Neural crest cell (in vitro differentiated cells): ENCODE data around the gene TMEM129. TPM values are rescaled to one million over a fixed set of nuclear protein-coding genes. Genes with fewer than 3 reads are reported as not detected.

Experiments
- DNase-seq: peaks from one replicate; pipeline ENCODE4 v3.0.0; 2021; ENCODE audit warnings: low read depth, mixed read lengths, low spot score
- H3K27ac Mint-ChIP-seq: one replicate; pipeline ENCODE4 v1.8.0; 2021; ENCODE audit warnings: mild to moderate bottlenecking, mixed read lengths; ENCODE audit not compliant: unreplicated experiment
- H3K27me3 Mint-ChIP-seq: 2 replicates; pipeline ENCODE4 v1.8.0; 2021; ENCODE audit warnings: low read depth, mild to moderate bottlenecking, mixed read lengths
- H3K36me3 Mint-ChIP-seq: 2 replicates; pipeline ENCODE4 v1.8.0; 2021; ENCODE audit warnings: low read depth, mild to moderate bottlenecking, mixed read lengths
- H3K4me1 Mint-ChIP-seq: 2 replicates; pipeline ENCODE4 v1.8.0; 2021; ENCODE audit warnings: mixed read lengths
- H3K4me3 Mint-ChIP-seq: one replicate; pipeline ENCODE4 v1.8.0; 2021; ENCODE audit warnings: mild to moderate bottlenecking, mixed read lengths
- H3K9me3 Mint-ChIP-seq: 2 replicates; pipeline ENCODE4 v1.8.0; 2021; ENCODE audit warnings: mixed read lengths
- total RNA-seq: library from RNA; stranded (reverse); gene quantifications from 2 replicates; pipeline ENCODE4 v1.2.1, GENCODE V29; 2021
- TF ChIP-seq, protein P1 (sequence below): fragments of 200-600 bp; sonication (generic); conservative IDR thresholded peaks from 2 replicates; pipeline ENCODE4 v1.5.0; 2021; ENCODE audit warnings: antibody characterized with exemption, mild to moderate bottlenecking

Gene TMEM129
- total RNA-seq, 1 donor from 2014 or later, result 37.4 TPM

DNA sequence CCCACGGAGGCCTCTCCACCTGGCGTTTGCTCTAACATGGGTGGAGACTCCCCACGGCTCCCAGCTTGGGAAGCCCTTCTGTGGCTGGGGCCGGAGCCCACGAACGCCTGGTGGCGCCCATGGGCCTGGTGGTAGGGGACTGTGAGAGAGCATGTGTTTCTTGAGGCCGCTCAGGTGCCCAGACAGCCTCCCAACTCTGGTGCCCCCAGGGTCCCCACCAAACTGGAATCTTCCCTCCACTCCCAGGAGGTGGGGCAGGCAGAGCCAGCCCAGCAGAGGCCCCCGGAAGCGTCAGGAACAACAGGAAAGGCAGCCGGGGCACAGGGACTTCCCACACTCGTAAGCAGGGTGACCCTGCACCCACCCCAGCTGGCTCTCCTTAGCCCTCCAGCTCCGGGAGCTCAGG, 38.7 kb upstream of the TMEM129 start:
- Mint-ChIP-seq H3K9me3 (no peaks in the 10 kb centered on the region), H3K27me3 (no peaks in the 10 kb centered on the region), H3K4me3 (no peak overlapping the region), H3K36me3 (no peaks in the 10 kb centered on the region), H3K4me1 (peaks cover 5% of the 10 kb centered on the region), H3K27ac (peak overlapping the region; percentile 6)
- TF ChIP-seq, protein P1, sequence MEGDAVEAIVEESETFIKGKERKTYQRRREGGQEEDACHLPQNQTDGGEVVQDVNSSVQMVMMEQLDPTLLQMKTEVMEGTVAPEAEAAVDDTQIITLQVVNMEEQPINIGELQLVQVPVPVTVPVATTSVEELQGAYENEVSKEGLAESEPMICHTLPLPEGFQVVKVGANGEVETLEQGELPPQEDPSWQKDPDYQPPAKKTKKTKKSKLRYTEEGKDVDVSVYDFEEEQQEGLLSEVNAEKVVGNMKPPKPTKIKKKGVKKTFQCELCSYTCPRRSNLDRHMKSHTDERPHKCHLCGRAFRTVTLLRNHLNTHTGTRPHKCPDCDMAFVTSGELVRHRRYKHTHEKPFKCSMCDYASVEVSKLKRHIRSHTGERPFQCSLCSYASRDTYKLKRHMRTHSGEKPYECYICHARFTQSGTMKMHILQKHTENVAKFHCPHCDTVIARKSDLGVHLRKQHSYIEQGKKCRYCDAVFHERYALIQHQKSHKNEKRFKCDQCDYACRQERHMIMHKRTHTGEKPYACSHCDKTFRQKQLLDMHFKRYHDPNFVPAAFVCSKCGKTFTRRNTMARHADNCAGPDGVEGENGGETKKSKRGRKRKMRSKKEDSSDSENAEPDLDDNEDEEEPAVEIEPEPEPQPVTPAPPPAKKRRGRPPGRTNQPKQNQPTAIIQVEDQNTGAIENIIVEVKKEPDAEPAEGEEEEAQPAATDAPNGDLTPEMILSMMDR, result no peak
- no peak for DNase-seq

DNA sequence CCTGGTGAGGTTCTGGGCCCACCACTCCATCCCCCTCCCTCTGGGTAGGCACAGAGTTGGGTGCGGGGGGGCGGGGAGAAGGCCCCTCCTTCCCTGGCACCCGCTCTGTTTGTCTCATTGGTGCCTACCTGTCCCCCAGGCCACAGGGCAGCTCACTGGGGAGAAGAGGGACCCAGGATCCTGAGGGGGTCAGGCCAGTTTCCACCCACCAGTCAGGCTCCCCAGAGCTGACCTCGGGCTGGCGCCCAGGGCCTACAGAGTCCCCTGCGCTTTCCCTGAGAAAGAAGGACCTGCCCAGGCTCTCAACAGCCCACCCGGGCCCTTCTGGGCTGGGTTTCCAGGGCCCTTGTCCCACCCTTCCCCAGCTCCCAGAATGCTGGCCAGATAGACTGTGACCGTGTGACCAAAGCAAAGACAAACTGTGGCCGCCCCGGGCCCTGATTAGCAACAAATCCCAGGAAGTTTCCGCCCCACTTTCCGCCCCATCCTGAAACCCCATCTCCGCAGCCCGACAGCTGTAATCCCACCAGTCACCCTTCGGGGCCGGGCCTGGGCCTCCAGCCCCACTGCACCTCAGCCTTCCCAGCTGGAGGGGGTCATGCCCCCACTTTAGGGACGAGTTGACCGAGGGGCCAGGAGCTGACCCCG, 38.2 kb upstream of the TMEM129 start:
- peaks cover 5% of the 10 kb centered on the region for H3K4me1 Mint-ChIP-seq
- H3K27me3 Mint-ChIP-seq, result no peaks in the 10 kb centered on the region
- H3K36me3 Mint-ChIP-seq, result no peaks in the 10 kb centered on the region
- no peak for DNase-seq
- no peaks in the 10 kb centered on the region for H3K9me3 Mint-ChIP-seq
- no peak overlapping the region for H3K4me3 Mint-ChIP-seq
- no peak overlapping the region for H3K27ac Mint-ChIP-seq
- TF ChIP-seq, protein P1, result no peak

DNA sequence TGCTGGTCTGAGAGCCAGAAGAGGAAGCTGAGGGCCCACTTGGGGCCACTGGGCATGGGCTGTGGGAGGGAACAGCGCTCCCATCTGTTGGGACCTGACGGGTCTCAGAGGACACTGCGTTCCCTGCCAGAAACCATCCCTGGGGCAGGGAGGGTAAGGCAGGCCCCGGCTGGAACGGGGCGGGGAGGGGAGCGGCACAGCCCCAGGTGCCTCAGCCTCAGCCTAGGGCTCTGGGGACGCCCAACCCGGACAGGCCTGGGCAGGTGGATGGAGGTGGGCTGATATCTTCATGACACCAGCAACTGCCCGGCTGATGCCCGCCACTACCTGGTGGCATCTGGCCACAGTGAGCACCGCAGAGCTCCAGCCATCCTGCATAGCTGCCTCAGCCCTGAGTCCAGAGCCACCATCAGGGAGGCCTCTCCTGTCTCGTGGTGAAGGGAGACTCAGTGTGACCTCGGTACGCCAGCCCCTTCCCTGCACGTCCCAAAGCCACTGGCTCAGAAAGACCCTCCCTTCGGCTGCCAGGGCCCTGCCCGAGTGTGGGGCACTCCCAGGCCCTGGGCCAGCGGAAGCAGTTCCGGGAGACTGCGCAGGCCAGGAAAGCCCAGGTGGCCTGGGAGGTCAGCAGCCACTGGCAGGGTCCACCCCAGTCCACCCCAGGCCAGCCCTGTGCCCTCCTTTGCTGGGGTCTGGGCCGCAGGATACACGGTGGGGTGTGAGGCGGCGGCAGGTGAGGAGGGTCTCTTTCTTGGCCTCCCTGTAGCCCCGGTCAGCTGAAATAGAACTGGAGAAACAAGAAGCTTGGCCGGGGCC, 37.4 kb upstream of the TMEM129 start:
- Mint-ChIP-seq H3K4me3 (no peak overlapping the region), H3K27ac (no peak overlapping the region)

DNA sequence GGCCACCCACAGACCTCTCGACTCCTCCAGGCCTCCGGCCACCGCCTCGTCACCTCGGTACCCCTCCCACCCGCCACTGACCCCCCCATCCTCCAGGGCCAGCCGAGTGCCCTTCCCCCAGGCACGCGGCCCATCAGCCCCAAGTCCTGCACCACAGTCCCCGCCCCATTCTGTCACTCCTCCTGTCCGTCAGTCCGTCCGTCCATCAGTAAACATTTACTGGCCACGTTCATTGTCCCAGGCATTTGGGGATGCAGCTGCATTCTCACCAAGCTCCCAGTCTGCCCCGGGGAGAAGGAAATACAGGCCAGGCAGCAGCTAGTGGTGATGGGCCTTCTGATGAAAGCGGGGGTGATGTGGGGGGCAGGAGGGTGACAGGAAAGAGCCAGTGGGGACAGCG, 36.7 kb upstream of the TMEM129 start:
- H3K9me3 Mint-ChIP-seq, result no peaks in the 10 kb centered on the region
- TF ChIP-seq, protein P1, result no peak
- no peaks in the 10 kb centered on the region for H3K27me3 Mint-ChIP-seq
- H3K36me3 Mint-ChIP-seq, result no peaks in the 10 kb centered on the region
- H3K4me1 Mint-ChIP-seq, result peaks cover 5% of the 10 kb centered on the region
- H3K4me3 Mint-ChIP-seq, result no peak overlapping the region
- no peak overlapping the region for H3K27ac Mint-ChIP-seq
- DNase-seq, result no peak

More for the DNA sequence above, 37.4 kb upstream of the TMEM129 start:
- no peak for DNase-seq
- Mint-ChIP-seq H3K27me3 (no peaks in the 10 kb centered on the region), H3K9me3 (no peaks in the 10 kb centered on the region), H3K36me3 (no peaks in the 10 kb centered on the region), H3K4me1 (peaks cover 5% of the 10 kb centered on the region)
- TF ChIP-seq, protein P1, result no peak

DNA sequence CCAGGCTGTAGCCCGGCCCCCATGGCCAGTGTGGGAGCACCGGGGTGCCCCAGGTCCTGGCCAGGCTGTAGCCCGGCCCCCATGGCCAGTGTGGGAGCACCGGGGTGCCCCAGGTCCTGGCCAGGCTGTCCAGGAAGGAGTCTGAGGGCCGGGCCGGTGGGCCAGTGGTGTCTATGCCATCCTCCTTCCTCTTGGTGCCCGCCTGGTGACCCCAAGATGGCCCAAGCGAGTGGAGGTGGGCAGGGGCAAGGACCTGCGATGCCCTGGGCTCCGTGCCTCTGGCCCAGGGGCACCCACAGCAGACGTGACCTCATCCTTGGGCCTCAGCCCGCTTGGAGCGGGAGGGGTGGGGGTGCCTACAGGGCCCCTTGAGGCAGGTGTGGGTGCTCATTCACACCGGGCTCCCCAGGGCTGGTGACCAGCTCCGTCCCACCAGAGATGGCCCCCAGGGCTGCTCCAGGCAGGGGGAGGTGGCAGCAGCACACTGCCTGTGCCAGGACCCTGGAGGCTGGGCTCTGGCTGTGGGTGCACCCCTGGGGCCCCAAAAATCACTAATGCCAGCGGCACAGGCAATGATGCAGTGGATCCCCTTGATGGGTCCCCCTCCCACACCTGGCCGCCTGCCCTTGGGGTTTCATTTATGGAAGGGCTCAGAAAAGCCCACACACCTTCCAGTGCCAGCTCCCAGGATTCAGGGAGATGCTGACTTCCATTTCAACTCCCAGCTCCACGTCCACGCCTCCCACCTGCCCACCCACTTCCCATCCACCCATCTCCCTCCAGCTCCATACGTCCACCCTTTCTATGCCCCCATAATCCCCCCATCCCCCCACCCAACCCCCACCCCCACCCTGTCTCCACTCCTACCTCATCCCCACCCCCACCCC, 36.0 kb upstream of the TMEM129 start:
- Mint-ChIP-seq H3K9me3 (no peaks in the 10 kb centered on the region), H3K4me1 (peaks cover 5% of the 10 kb centered on the region), H3K36me3 (no peaks in the 10 kb centered on the region), H3K27ac (no peak overlapping the region), H3K4me3 (no peak overlapping the region), H3K27me3 (no peaks in the 10 kb centered on the region)
- DNase-seq, result no peak
- TF ChIP-seq, protein P1, result no peak
